ENCODE measurements around the gene USP30.
"Not testable (repeated sequence)": the region's sequence is repeated elsewhere in the genome, so short reads cannot be mapped to it uniquely, and the experiment has no call there.

Gene USP30

DNA sequence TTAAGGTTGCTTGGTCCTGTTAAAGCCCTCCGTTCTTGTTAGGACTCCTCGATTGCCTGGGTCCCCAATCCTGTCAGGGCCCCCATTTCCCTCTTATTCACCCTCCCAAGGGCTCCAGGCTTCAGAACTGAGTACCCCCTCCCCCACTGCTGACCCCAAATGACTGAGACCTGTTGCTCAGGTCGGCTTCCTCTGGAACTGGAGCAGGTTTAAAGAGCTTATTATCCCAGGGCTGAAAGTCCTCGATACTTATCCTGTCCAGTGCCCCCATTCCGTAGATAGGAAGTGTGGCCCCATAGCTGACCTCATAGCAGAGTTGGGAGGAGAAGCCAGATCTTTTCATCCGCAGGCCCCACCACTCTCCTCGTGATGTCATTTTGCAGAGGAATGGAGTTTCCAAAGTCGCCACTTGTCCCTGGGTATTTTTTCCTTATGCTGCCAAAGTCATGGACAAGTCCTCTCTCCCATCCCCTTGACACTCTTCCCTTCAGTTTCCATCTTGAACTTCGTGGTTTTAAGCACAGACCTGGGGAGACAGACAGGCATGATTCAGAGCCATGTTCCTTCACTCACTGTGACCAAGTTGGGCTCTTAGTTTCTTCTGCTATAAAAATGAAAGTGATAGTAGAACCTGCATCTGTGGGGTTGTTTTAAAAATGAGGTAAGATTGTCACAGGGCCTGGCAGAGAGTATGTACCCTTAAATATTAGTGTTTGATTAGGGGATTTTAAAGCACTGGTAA, 1.2 kb downstream of the USP30 start:
- no peak for DNase-seq (ENCODE audit: low spot score)

DNA sequence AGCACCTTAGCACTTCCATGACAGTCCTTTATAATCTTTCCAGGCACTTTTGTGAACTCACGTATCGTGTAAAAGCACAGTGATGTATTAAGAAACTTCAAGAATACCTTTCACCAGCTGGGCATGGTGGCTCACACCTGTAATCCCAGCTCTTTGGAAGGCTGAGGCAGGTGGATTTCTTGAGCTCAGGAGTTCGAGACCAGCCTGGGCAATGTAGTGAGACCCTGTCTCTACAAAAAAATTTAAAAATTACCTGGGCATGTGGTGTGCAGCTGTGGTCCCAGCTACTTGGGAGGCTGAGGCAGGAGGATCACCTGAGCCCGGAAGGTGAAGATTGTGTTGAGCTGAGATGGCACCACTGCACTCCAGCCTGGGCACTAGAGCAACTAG, 1.7 kb downstream of the USP30 start:
- not testable (repeated sequence) for DNase-seq (ENCODE audit: low spot score)

DNA sequence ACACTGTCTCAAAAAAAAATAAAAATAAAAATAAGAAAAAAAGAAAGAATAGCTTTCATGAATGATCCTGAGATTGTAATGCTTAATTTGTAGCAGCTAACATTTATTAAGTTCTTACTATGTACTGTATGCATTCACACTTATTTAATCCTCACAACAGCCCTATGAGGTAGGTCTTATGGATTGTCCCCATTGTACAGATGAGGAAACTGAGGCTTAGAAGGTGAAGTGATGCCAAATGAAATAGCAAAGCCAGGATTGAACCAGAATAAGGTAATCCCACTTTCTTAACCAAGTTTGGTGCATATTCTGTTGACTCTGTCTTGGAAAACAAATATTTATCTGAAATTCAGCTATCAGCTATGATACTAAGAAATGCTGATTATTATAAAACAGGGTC, 2.1 kb downstream of the USP30 start:
- no peak for DNase-seq (ENCODE audit: low spot score)

DNA sequence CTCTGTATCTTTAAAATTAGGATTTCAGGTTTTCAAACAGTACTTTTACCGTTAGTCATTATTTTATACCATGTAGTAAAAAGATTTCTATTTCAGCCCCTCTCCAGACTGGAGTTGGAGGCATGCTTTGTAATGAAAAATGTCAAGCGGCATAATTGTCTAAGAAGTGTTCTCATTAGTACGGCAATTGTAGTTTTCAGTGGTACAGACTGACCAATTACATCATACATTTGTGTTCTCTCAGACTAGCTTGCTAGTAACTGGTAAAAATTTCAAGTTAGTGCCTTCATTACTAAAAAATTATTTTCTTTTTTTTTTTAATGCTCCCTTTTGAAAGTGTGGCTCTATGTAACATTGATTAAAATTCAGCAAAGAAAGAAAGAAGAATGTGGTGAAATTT, 4.5 kb downstream of the USP30 start:
- DNase-seq (ENCODE audit: low spot score): no peak

DNA sequence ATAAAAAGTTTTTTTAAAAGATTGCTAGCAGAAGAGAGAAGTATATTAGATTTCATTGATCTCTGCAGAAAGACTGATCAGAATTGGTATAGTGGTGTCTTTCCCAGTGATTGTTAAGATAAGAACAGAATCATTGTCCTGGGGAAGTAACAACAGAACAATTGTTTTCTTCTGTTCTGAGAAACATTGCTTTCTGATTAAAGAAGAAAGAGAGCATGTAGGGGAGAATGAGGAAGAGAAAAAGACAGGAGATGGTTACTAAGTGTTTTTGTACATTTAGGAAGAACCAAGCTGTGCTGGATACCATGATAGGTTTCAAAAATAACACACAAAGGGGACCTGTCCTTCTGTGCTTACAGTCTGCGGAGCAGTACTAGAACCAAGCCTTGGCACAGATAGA, 5.0 kb downstream of the USP30 start:
- DNase-seq (ENCODE audit: low spot score): no peak

DNA sequence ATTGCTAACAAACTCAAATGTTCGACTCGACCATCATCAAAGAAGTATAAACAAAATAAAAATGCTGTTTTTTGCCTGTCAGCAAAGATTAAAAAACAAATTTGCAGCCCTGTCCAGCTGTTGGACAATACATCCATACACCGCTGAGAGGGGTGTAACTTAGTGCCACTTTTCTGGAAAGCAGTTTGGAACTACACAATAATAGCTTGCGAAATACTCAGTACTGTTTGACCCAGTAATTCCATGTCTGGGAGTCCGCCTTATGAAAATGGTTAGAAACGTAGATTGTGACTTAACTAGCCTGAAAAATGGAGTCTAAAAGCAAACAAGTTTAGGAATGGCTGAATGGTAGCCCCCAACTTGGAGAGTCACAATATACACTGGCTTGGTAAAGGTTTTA, 6.4 kb downstream of the USP30 start:
- DNase-seq (ENCODE audit: low spot score): no peak

DNA sequence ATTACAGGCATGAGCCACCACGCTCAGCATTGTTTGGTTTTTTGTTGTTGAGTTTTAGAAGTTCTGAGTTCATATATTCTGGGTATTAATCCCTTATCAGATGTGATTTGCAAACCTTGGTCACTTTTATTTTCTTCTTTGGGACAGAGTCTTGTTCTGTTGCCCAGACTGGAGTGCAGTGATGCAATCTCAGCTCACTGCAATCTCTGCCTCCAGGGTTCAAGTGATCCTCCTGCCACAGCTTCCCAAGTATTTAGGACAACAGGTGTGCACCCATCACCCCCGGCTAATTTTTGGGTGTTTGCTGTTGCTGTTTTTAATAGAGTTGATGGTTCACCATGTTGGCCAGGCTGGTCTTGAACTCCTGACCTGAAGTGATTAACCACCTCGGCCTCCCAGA, 11.8 kb downstream of the USP30 start:
- no peak for DNase-seq (ENCODE audit: low spot score)

DNA sequence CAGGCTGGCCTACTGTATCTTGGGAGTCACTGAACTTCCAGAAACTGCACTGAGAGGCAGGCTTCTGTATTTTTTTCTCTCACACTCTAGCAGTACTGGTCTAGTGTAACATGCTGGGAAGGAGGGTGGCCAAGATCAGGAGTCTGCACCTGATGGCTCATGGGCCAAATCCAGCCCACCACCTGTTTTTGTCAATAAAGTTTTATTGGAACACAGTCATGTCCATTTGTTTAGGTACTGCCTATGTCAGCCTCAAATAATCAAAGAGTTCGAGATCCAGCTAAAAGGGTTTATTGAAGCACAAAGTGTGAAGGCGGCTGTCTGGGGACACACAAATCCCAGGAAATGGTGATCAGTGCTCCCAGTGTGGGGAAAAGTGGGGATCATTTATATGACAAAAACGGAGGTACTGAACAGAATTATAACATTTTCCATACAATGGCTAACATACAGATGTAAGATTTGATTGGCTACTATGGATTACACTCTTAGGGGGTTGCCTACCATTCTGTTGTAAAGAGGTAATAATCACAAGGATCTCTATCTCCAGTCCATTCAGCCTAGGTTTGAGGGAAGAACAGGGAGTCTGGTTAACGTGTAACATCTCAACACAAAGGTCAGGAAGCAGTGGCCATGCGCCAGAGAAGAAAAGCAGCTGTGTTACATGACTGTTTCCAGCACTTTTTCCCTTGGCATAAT, 12.9 kb downstream of the USP30 start:
- no peak for DNase-seq (ENCODE audit: low spot score)

DNA sequence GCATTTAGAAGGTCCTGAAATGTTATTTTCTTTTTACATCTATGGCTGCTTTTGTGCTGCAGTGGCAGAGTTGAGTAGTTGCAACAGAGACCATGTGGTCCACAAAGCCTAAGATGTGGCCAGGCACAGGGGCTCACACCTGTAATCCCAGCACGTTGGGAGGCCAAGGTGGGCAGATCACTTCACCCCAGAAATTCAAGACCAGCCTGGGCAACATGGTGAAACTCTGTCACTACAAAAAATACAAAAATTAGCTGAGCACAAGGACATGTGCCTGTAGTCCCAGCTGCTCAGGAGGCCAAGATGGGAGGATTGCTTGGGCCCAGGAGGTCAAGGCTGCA, 13.4 kb downstream of the USP30 start:
- DNase-seq (ENCODE audit: low spot score): no peak

DNA sequence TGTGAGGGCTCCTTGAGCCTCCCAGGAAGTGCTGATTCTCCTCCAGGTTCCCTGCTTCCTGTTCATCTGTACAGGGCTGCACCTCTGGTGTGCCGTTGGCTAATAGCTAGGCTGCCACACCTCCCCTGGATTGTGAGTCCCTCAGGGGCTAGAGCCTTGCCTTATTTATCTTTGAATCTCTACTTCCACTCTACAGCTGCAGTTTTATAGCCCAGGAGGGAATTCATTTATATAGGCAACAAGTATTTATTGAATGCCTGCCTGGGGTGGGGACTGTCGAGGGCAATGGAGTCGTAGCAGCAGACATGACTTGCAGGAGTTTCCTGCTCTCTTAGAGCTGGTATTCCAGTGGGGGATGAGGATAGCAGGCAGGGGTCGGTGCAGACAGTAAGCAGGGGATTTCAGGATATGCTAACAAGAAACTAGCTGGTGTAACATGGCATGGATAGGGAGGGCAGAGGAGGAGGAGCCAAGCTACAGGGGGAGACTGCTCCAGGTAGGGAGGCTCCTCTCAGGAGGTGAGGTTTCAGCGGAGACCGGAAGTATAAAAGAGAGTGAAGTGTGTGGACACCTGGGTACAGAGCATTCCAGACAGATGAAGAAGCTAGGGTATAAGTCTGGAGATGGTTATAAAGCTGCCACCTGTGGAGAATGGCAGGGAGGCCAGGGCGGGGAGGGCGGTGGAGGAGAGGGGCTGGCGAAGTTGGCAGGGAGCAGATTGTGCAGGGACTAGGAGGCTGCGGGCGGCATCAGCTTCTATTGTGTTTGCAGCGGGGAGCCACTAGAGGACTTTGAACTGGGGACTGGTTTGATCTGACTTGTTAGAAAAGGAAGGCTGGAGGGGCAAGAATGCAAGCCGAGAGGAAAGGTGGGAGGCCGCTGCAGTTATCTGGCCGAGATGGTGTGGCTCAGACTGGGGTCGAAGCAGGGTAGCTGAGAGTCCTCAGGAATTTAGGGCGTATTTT, 17.2 kb downstream of the USP30 start:
- DNase-seq (ENCODE audit: low spot score): no peak

DNA sequence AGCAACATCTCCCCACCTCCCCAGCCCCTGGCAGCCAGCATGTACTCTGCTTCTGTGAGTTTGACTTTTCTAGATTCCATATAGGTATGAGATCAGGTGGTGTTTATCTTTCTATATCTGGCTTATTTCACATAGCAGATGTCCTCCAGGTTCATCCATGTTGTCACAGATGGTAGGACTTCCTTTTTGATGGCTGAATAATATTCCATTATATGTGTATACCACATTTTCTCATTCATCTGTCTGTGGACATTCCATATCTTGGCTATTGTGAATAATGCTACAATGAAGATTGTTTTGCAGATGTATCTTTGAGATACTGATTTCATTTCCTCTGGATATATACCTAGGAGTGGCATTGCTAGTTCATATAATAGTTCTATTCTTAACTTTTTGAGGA, 22.5 kb downstream of the USP30 start:
- DNase-seq (ENCODE audit: low spot score): no peak

DNA sequence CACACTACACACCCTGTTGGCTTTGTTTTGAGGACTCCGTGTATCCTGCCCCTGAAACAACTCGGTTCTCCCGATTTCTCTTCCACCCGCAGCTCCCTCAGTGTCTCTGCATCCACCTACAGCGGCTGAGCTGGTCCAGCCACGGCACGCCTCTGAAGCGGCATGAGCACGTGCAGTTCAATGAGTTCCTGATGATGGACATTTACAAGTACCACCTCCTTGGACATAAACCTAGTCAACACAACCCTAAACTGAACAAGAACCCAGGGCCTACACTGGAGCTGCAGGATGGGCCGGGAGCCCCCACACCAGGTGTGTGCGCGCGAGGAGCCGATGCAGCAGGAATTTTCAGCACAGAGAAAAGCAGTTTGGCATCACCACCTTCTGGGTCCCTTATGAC, 30.4 kb downstream of the USP30 start:
- no peak for DNase-seq (ENCODE audit: low spot score)

DNA sequence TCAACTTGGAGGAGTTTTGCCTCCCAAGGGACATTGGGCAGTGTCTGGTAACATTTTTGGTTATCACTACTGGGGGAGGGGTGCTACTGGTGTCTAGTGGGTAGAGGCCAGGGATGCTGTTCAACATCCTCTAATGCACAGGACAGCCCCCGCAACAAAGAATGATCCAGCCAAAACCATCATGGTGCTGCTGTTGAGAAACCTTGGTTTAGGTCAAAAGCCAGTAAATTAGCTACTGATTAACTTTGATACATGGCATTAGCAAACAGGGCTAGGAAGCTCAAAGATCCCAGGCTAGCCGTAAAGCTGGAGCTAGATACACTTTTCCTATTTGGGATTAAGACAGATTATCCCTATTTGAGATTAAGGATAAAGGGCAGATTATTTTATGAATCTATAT, 32.0 kb downstream of the USP30 start:
- no peak for DNase-seq (ENCODE audit: low spot score)

DNA sequence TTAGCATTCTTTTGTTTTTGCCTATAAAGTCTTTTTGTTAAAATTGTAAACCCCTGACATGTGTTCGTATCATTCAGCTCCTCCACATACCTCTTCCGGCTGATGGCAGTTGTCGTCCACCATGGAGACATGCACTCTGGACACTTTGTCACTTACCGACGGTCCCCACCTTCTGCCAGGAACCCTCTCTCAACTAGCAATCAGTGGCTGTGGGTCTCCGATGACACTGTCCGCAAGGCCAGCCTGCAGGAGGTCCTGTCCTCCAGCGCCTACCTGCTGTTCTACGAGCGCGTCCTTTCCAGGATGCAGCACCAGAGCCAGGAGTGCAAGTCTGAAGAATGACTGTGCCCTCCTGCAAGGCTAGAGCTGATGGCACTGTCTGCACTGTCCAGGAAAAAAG, 33.2 kb downstream of the USP30 start:
- DNase-seq (ENCODE audit: low spot score): no peak

DNA sequence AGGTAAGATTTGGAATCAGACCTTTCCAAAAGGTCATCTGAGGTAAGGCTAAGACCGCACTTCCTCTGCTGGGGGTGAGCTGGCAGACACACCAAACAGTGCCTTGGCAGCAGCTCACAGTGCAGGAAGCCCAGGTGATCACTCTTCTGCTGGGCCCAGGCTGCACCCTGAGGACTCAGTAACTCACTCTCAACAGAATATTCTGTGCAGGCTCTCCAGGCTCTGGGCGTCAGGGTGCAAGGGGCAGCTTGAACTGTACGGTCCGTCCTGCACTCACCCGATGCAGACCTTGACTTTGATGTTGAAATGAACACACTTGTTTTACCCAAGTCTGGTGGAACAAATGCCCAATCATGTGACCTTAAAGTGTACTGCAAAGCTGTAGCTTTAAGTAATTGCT, 34.9 kb downstream of the USP30 start:
- no peak for DNase-seq (ENCODE audit: low spot score)

DNA sequence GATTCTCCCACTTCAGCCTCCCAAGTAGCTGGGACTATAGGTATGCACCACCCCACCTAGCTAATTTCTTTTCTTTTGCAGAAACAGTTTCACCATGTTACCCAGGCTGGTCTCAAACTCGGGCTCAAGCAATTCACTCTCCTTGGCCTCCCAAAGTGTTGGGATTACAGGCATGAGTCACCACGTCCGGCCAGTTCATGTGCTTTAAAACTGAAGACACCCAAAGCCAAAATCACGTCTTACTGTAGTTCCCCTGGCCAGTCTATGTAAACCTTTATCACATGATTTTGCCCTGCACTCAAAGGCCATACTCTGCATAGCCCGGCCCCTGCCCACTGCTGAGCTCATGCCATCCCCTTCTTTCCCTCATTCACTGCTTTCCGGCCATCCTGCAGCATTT, 36.4 kb downstream of the USP30 start:
- DNase-seq (ENCODE audit: low spot score): no peak

DNA sequence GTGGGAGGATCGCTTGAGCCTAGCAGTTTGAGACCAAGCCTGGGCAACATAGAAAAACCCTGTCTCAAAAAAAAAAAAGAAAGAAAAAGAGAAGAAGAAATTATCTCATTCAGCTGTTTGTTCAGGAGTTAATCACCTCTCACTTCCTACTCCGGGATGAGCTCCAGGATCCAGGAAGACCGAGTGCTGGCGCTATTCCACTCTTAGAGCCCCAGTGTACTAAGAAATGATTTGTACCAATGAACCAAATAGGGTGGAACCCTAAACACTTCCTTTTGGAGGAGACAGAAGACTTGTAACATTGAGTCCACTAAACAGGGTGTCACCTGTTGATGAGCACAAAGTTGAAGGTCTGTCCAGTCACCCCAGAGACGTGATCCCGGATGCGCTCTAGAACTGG, 37.3 kb downstream of the USP30 start:
- DNase-seq (ENCODE audit: low spot score): no peak

DNA sequence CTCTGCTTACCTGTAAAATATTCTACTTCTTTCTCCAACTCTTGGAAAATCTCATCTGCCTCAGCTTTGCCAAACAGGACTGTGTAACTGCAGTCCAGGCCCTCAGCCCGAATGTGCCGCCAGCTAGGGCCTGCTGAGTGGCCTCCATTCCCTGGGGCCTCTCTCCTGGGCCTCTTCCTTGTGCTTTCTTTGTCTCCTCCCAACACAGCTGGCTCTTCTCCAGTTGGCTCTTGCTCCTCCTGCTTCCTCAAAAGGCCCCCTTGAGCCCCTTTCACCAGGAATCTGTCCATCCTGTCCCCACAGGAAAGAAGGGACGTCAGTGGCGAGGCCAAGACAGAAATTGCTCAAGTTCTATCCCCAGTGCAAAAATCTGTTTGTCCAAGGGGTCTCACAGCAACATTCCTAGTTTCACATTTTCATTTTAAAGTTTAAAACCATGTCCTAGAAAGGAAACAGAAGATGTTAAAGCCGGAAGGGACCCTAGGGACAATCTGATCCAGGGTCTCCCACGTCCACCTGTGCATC, 40.2 kb downstream of the USP30 start:
- DNase-seq (ENCODE audit: low spot score): no peak

DNA sequence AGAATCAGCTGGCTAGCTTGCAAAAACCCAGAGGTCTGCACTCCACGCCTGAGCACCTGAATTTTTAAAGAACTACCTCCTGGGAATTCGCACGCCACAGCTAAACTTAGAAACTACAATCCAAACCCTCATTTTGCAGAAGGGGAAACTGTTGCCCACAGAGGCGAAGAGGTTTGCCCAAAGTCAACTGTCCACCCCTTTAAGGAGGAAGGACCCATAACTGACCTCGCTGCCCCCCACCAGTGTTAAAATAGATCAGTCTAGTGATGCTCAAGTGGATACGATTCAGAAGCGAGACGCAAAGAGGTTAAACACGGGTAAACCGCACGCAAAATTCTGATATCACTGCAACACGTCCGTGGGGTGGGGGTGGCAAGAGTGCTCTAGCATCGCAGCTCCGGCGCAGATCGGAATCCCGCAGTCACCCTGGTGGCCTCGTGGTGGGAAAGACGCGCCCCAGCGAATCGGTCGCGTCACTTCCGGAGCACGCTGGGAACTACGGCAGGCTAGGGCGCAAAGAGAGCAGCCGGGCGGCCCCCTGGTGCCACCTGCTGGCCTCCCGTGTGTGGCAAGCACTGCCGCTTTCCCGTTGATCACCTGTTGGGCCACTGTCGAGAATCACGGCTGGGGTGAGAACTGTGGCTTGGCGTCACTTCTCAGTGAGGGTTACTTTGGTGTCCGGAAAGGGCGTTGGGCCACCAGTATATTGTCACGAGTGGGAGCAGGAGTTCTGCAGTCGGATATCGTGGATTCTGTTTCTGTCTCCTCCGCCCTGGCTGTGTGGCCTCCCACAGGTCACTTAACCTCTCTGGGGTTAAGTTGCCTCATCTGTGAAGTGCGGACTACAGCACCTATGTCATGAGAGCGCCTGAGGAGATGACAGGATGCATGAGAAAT, 40.9 kb downstream of the USP30 start, which contains the start of gene ALKBH2:
ALKBH2 (minus strand) TSS at position 451 of the 897 bp plus-strand sequence. CDS start 686 bp downstream, outside the sequence.
- peak; percentile 94 for DNase-seq (ENCODE audit: low spot score)

DNA sequence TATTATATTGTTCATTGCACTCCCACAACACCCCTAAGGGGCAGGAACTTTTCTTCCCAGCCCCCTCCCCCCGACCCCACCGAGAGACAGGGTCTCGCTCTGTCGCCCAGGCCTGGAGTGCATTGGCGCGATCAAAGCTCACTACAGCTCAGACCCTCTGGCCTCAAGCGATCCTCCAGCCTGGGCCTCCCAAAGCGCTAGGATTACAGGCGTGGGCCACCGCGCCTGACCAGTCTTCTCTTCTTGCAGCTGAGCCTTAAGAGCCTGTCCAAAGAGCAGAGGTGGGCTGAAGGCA, 44.7 kb downstream of the USP30 start:
- DNase-seq (ENCODE audit: low spot score): no peak

DNA sequence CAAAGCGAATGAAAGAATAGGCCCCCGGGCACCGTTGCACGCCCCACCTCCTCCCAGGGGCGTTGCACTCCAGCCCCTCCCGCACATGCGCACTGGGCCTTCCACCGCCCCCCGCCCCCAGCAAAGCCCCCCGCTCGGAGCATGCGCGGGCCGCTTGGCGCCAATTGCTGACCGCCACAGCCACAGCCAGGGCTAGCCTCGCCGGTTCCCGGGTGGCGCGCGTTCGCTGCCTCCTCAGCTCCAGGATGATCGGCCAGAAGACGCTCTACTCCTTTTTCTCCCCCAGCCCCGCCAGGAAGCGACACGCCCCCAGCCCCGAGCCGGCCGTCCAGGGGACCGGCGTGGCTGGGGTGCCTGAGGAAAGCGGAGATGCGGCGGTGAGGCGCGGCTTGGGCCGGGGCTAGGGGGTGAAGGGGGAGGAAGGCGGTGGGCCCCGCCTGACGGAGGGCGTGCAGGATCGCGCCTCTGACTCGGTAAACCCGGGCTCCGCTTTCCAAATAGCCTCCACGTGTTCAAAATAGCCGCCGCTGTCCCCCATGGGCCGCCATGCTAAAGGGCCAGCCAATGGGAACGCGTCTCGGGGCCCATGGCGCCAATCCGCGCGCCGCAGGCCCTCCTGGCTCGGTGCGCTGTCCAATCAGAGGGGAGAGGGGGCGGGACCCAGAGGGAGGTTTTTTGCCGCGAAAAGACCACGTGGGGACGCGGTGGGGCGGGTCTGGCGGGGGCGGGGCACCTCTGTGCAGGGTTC, 45.2 kb downstream of the USP30 start, which contains the start of gene UNG:
UNG (plus strand) TSS at position 163 of the 748 bp plus-strand sequence; CDS start at position 246, 83 bp downstream.
- DNase-seq (ENCODE audit: low spot score): peak; percentile 99

Data from D341Med (cell line).